IMR-90 (cell line): ENCODE data around the gene NDUFS5. TPM values are rescaled to one million over a fixed set of nuclear protein-coding genes. Genes with fewer than 3 reads are reported as not detected.

Experiments
- ATAC-seq: fragments of 200-7000 bp; cut with Tn5 transposase; 2 replicates; pipeline ENCODE4 v1.9.1; 2020; ENCODE audit warnings: low read depth, mild to moderate bottlenecking, moderate library complexity
- BruUV-seq: library from RNA; stranded (reverse); fragments of 400-500 nt; replicated peaks from 2 replicates; lab custom pipeline; 2021; lab: Mats Ljungman, UMichigan
- CTCF ChIA-PET: fragments of 300-600 bp; formaldehyde crosslinking; extraction: SDS; loops from one replicate; lab custom pipeline; 2021; ENCODE audit warnings: antibody characterized with exemption; lab: Yijun Ruan, JAX
- POLR2A ChIA-PET: fragments of 300-600 bp; sonication (Branson Sonifier 250); formaldehyde crosslinking; loops from one replicate; lab custom pipeline; 2022; ENCODE audit warnings: antibody characterized with exemption; ENCODE audit not compliant: unreplicated experiment; lab: Charles Lee
- DNase-seq: peaks from one replicate; pipeline ENCODE4 v3.0.0; 2013
- H2AFZ ChIP-seq: replicated peaks from 2 replicates; pipeline ENCODE3; 2013; ENCODE audit warnings: low read length, mild to moderate bottlenecking; ENCODE audit not compliant: poor library complexity
- H2AK5ac ChIP-seq: 2 replicates; pipeline ENCODE4 v1.6.1; 2013; ENCODE audit warnings: low read depth, low read length, inconsistent platforms
- H2AK9ac ChIP-seq: replicated peaks from 2 replicates; pipeline ENCODE3; 2013; ENCODE audit warnings: mild to moderate bottlenecking, low read depth, low read length, moderate library complexity; ENCODE audit not compliant: poor library complexity
- H2BK120ac ChIP-seq: 2 replicates; pipeline ENCODE4 v1.6.1; 2013; ENCODE audit warnings: low read depth, low read length, inconsistent platforms
- H2BK15ac ChIP-seq: 3 replicates; pipeline ENCODE4 v1.6.1; 2013; ENCODE audit warnings: low read depth, low read length, inconsistent platforms
- H2BK20ac ChIP-seq: 2 replicates; pipeline ENCODE4 v1.6.1; 2013; ENCODE audit warnings: low read depth, mild to moderate bottlenecking, inconsistent platforms, low read length, moderate library complexity
- H2BK5ac ChIP-seq: 2 replicates; pipeline ENCODE4 v1.6.1; 2013; ENCODE audit warnings: mild to moderate bottlenecking, low read depth, low read length, inconsistent platforms; ENCODE audit not compliant: poor library complexity, severe bottlenecking
- H3K14ac ChIP-seq: replicated peaks from 2 replicates; pipeline ENCODE4 v1.6.1; 2013; ENCODE audit warnings: low read depth, low read length, inconsistent platforms
- H3K18ac ChIP-seq: 2 replicates; pipeline ENCODE4 v1.6.1; 2013; ENCODE audit warnings: low read depth, low read length, control low read depth
- H3K23ac ChIP-seq: 2 replicates; pipeline ENCODE4 v1.6.1; 2013; ENCODE audit warnings: low read depth, low read length, inconsistent platforms
- H3K27ac ChIP-seq: 2 replicates; pipeline ENCODE4 v1.5.1; 2013; ENCODE audit warnings: mild to moderate bottlenecking, control low read depth, low read length; ENCODE audit not compliant: insufficient read depth
- H3K27me3 ChIP-seq: 2 replicates; pipeline ENCODE4 v1.6.1; 2013; ENCODE audit warnings: low read length; ENCODE audit not compliant: control insufficient read depth, insufficient read depth
- H3K36me3 ChIP-seq: 2 replicates; pipeline ENCODE4 v1.6.1; 2013; ENCODE audit warnings: low read length, mixed read lengths; ENCODE audit not compliant: control insufficient read depth, insufficient read depth
- H3K4ac ChIP-seq: 2 replicates; pipeline ENCODE4 v1.6.1; 2013; ENCODE audit warnings: low read depth, low read length, inconsistent platforms
- H3K4me1 ChIP-seq: 2 replicates; pipeline ENCODE4 v1.6.1; 2013; ENCODE audit warnings: low read length, mixed read lengths; ENCODE audit not compliant: control insufficient read depth, insufficient read depth
- H3K4me2 ChIP-seq: 2 replicates; pipeline ENCODE4 v1.6.1; 2013; ENCODE audit warnings: low read depth, mild to moderate bottlenecking, control low read depth, low read length, moderate library complexity
- H3K4me3 ChIP-seq: 2 replicates; pipeline ENCODE4 v1.5.1; 2013; ENCODE audit warnings: low read depth, mild to moderate bottlenecking, control low read depth, low read length, moderate library complexity; ENCODE audit not compliant: insufficient read depth
- H3K56ac ChIP-seq: 2 replicates; pipeline ENCODE4 v1.6.1; 2013; ENCODE audit warnings: low read length, inconsistent platforms; ENCODE audit not compliant: insufficient read depth; ENCODE audit errors: extremely low read depth
- H3K79me1 ChIP-seq, 2 experiments: 2 replicates each; pipeline ENCODE4 v1.6.1; 2013; ENCODE audit warnings: low read length in 2 of 2, inconsistent platforms in 1 of 2, low read depth in 1 of 2
- H3K9ac ChIP-seq: 2 replicates; pipeline ENCODE4 v1.6.1; 2013; ENCODE audit warnings: low read depth, low read length, control low read depth
- H3K9me1 ChIP-seq: 2 replicates; pipeline ENCODE4 v1.6.1; 2013; ENCODE audit warnings: low read length, inconsistent platforms; ENCODE audit not compliant: insufficient read depth
- H3K9me3 ChIP-seq: 2 replicates; pipeline ENCODE4 v1.6.1; 2013; ENCODE audit warnings: low read length; ENCODE audit not compliant: control insufficient read depth, insufficient read depth
- H4K20me1 ChIP-seq: 2 replicates; pipeline ENCODE4 v1.6.1; 2013; ENCODE audit warnings: low read length, inconsistent platforms; ENCODE audit not compliant: insufficient read depth
- H4K5ac ChIP-seq: 2 replicates; pipeline ENCODE4 v1.6.1; 2013; ENCODE audit warnings: mild to moderate bottlenecking, low read depth, low read length, control low read depth
- H4K8ac ChIP-seq, 2 experiments: 2 replicates each; pipeline ENCODE4 v1.6.1; 2013; ENCODE audit warnings: low read depth in 2 of 2, low read length in 2 of 2, control low read depth in 1 of 2, inconsistent platforms in 1 of 2
- H4K91ac ChIP-seq: 2 replicates; pipeline ENCODE4 v1.6.1; 2013; ENCODE audit warnings: low read depth, low read length, inconsistent platforms; ENCODE audit not compliant: insufficient read depth
- WGBS, 2 experiments: methylation state at CpG; one replicate each; pipeline versions ENCODE4 v1.1.5 to v1.1.7; 2013; ENCODE audit warnings: missing lambda C conversion rate in 2 of 2; ENCODE audit not compliant: insufficient read length in 1 of 2; ENCODE audit errors: extremely low coverage in 2 of 2; 5-methylcytosine and 5-hydroxymethylcytosine counted together
- dilution Hi-C: fragments of 300-500 bp; cut with HindIII; formaldehyde crosslinking; loops from one replicate; pipeline ENCODE4 v1.14.3; 2018; ENCODE audit warnings: low sequenced_read_pairs; ENCODE audit not compliant: unreplicated experiment
- in situ Hi-C: fragments of 300-500 bp; cut with MboI; formaldehyde crosslinking; loops from 3 replicates; pipeline ENCODE4 v1.14.3; 2019; ENCODE audit warnings: low sequenced_read_pairs, inconsistent platforms, mixed read lengths
- intact Hi-C: fragments of 100-400 bp; cut with micrococcal nuclease; formaldehyde crosslinking; loops from 2 replicates; pipeline ENCODE4 v1.10.0; 2022
- polyA plus RNA-seq, 3 experiments: library from polyadenylated mRNA; depleted of rRNA; stranded (reverse); fragments of >200 nt; gene quantifications; 2 replicates each; pipeline ENCODE4 v1.2.3, GENCODE V29; 2012; ENCODE audit warnings: low replicate concordance in 1 of 3
- total RNA-seq: library from RNA; depleted of rRNA; stranded (reverse); fragments of >200 nt; gene quantifications from 2 replicates; pipeline ENCODE4 v1.2.3, GENCODE V29; 2012
- TF ChIP-seq, protein P1 (sequence below): fragments of 150-350 bp; IDR thresholded peaks from 2 replicates; pipeline ENCODE4 v1.6.1; 2017; ENCODE audit warnings: mild to moderate bottlenecking, antibody characterized with exemption, low read length, low read depth

Gene NDUFS5
- total and polyA plus RNA-seq, 2 of the 4 experiments (the other 2 are of a cell fraction) = 645 to 1,092 TPM

DNA sequence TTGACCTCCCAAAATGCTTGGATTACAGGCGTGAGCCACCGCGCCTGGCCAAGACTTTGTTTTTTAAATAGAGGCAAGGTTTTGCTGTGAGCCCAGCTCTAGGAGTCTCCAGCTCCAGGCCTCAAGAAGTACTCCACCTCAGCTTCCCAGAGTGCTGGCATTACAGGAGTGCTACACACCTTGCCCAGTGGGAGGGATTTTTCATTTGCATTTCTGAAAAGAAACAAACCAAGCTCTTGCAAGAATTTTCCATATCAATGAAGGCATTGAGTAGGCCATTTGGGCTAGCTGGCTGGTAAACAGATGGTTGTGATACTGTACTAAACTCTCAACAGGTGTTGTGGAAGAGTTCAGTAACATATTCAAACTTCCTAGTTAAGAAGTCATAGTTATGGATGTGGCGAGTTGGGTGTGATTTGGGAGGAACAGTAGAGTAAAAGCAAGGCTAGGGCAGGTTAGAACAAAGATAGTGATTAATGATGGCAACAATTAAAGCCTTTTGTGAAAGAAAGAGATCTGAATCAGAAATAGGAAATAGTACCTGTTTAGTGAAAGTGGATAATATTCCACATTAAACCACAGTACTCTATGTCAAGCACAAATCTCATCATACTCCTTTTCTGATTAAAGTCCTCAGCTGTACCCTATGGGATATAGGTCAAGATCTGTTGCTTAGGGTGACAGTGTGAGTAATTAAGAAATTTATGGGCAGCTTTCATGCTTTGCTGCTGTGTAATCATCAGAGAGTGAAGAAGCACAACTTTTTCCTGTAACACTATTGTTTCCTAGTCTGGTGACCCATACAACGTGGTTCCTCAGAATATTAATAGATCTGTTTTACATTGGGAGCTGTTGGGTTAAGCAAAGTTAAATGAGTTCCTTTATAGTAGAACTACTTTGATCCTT lies 24.4 kb upstream of the NDUFS5 start:
- Histone ChIP-seq H4K20me1 (peaks cover 38% of the 10 kb centered on the region), H3K4ac (no peak overlapping the region), H2BK5ac (no peak overlapping the region), H3K27ac (no peak overlapping the region), H2AK5ac (no peak overlapping the region), H2AFZ (no peak overlapping the region), H3K9me3 (no peaks in the 10 kb centered on the region), H3K4me2 (no peak overlapping the region), H2BK120ac (no peak overlapping the region), H3K27me3 (no peaks in the 10 kb centered on the region), H3K23ac (no peak overlapping the region), H3K79me1 (peaks cover 36 to 59% of the 10 kb centered on the region in 2 experiments), H2BK15ac (no peak overlapping the region), H3K36me3 (peaks cover 50% of the 10 kb centered on the region), H4K8ac (no peak overlapping the region), H2BK20ac (no peak overlapping the region), H3K9me1 (peaks cover 5% of the 10 kb centered on the region), H3K9ac (no peak overlapping the region), H3K18ac (no peak overlapping the region), H2AK9ac (no peak overlapping the region), H3K4me3 (no peak overlapping the region), H3K14ac (no peak overlapping the region), H3K4me1 (peaks cover 6% of the 10 kb centered on the region), H3K56ac (no peak overlapping the region), H4K91ac (no peak overlapping the region), H4K5ac (no peak overlapping the region)
- CTCF ChIA-PET = interaction anchor here (0.6 kb wide), 1 partner anchor 224 kb away, joined by 3 read pairs; no protein-coding TSS in a partner anchor
- dilution Hi-C loops (no loop called here), intact Hi-C loops (no loop called here), in situ Hi-C loops (loop anchor here (25.0 kb wide), 1 partner anchor 989 kb away; the partner anchor contains the start of genes FHL3 and UTP11)
- DNase-seq (no peak), ATAC-seq (no peak)
- POLR2A ChIA-PET = no interaction called here
- TF ChIP-seq, protein P1, sequence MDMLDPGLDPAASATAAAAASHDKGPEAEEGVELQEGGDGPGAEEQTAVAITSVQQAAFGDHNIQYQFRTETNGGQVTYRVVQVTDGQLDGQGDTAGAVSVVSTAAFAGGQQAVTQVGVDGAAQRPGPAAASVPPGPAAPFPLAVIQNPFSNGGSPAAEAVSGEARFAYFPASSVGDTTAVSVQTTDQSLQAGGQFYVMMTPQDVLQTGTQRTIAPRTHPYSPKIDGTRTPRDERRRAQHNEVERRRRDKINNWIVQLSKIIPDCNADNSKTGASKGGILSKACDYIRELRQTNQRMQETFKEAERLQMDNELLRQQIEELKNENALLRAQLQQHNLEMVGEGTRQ = no peak
- no TSS peak for BruUV-seq
- WGBS, 2 experiments = no CpG with 5 or more reads among the region's 5 CpGs
